GM21576 (cell line): ENCODE measurements around the gene ST7.
"Not testable (repeated sequence)": the region's sequence is repeated elsewhere in the genome, so short reads cannot be mapped to it uniquely, and the experiment has no call there.

Experiments used
- ATAC-seq: cut with Tn5 transposase; IDR thresholded peaks from one replicate; pipeline ENCODE4 v1.9.1; 2021; ENCODE audit warnings: mild to moderate bottlenecking, moderate library complexity; ENCODE audit not compliant: unreplicated experiment

Gene ST7

GRCh38 chr7:117212969-117213877 is 259.9 kb downstream of the ST7 start:
- peak; percentile 73 for ATAC-seq

DNA sequence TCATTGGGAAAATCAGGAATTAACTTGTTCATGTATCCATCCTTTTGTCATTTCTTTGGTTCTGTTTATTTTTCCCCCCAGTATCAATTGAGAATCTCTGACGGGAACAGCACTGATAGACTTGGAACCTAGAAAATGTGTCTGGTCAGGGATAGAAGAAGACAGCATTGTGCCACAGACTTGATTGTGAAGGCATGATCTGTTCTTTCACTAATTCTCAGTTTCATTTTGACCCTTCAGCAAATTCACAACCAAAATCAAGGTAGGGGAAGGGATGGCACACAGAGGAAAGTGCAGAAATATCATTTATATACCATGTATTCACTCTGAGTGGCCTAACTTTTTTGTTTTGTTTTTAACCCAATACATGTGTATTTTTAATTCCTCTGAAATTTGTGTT is 262.7 kb downstream of the ST7 start:
- ATAC-seq: no peak

- no peak for ATAC-seq
Measured at GRCh38 chr7:117216436-117217069, 263.3 kb downstream of the ST7 start.

DNA sequence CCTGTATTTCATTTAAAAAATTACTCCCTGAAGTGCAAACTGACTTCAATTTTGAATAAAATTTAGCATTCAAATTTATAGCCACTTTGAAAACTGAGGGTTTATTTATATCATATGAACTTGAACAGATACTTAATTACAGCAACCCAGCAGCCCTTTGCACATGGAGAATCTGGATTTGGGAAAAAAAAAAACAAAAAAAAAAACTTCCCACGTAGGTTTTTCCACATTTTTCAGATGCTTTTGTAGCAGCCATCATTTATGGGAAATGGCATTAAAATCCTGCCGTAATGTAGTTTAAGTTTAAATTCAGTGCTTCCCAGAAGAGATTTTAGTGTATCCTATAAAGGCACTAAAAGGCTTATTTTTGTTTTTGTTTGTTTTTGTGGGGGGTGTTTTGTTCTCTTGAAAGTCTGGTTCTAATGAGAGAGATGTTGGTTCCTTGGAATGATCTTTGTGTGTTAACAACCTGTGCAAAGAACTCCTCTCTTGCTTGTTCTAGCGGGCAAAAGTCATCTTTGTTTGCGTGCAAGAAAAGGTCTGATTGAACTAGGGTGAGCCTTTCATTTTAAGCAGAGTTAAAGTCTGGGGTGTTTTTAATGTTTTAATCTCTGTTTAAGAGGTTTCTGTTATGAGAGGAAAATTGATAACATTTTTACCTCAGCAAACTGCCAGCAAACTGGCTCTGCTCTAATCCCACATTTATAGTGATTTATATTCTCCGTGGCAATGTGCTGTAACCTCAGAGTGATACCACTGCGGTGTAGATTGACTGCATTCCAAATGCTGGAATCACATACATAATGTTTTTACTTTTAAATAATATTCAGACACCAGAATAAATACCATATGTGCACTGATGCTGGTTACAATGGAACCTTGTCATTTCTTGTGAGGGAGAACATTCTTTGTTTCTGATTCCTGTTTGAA is 264.1 kb downstream of the ST7 start:
- no peak for ATAC-seq

DNA sequence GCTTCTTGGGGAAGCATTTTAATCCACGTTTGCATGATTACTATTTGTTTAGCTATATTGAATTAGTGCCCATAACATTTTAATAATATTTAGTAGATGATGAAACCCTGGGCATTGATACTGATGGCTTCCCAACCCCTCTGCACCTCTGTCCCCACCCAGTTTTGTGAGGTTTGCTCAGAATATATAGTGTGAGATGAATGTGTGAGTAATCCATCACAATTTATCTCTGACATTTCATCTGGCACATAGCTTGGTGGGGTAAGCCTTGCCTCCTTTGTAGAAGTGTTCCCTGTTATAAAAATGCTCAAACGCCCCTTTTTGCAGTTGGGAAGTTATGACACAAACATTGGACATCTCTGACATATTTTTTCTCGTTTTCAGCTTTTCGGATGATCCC is 265.4 kb downstream of the ST7 start:
- no peak for ATAC-seq

DNA sequence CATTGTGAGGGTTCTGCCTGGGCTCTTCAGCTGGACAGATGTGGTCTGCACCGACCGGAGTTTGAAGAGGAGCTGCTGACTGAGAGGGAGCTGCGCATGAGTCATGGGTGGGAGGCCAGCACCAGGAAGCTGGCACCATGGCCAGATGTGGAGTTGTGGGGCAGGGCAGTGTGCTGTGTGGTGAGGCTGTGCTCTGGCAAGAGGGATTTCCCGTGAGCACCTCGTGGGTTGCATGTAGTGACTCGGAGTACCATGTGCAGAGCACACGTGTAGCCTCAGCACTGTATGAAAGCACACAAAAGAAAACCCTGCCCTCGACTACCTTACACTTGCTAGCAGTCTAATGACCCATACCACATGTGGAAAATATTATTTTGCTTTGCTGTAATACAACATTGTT is 266.2 kb downstream of the ST7 start:
- no peak for ATAC-seq

DNA sequence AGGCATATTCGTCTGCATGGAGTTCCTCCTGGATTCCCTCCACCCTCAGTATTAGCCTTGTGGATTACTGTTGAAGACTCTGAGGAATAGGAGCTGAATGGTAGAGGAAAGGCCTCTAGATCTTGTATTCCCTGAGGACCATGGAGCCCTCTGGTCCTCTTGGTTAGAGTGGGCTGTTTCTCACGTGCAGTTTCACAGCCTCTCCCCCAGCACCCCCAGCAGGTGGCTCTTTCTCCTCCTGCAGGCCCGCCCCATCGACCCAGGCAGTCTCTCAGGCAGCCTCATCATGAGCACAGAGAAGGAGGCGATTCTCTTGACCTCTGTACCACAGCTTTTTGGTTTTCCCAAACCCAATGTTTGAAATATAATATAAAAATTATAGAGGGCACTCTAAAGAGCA is 267.5 kb downstream of the ST7 start:
- ATAC-seq: no peak

- no peak for ATAC-seq
Measured at GRCh38 chr7:117225536-117225935, 272.2 kb downstream of the ST7 start.

GRCh38 chr7:117227091-117227490 is 273.8 kb downstream of the ST7 start:
- ATAC-seq: no peak

GRCh38 chr7:117229350-117229749 is 276.0 kb downstream of the ST7 start:
- no peak for ATAC-seq

- ATAC-seq: peak; percentile 68
Measured at GRCh38 chr7:117230276-117231046, 277.2 kb downstream of the ST7 start.

- ATAC-seq: no peak
Measured at GRCh38 chr7:117231047-117231359, 277.7 kb downstream of the ST7 start.

DNA sequence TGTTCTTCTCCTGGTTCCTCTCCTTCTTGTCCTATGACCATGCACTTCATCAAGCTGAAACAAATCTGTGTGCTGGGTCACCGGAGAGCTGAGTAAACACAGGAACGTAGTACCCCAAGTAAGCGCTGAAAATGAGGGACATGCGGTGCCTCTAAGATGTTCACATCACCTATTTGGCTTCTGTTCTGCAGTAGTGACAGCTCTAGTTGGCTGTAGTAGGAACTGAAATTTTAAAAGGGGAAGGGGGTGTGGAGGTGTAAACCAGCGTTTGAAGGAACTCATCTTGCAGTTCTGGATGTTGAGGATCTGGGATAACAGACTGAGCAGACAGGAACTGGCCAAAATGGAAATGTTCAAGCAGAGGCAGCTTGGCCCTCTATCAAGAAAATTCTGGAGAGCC is 284.3 kb downstream of the ST7 start:
- peak; percentile 55 for ATAC-seq

GRCh38 chr7:117238472-117238871 is 285.2 kb downstream of the ST7 start:
- no peak for ATAC-seq

DNA sequence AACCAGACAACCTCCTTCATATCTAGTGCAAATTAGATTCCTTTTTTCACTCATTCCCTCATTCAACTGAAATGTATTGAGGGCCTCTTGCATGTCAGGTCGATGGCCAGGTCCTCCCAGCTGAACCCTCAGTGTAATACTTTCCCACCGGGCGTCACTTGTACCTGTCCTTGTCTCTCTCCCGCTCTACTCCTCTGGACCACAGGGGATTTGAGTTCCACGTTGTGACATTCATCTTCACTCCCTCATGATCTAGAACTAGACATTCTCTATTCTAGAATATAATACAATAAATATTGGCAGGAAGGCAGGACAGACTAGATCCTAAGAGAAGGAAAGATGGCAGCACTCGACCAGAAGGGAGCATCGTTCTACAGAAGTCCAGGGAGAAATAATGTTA is 285.6 kb downstream of the ST7 start:
- no peak for ATAC-seq

DNA sequence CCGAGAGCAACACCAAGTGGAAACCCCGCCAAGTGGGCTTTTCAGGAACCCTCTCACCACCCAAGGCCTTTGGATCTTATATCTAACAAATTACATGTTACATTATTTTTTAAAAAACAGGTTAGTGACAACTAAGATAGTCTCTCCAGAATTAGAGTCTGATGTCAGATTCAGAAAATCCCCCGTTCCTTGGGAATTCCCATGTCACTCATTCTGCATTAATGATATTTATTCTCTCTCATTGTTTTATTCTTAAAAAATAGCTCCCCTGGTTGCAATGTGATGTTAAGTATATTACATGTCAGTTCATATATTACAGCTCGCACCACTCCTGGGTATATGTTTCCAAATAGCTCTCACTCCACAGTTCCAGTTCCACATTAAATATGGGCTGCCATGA is 287.8 kb downstream of the ST7 start:
- no peak for ATAC-seq

GRCh38 chr7:117243390-117243789 is 290.1 kb downstream of the ST7 start:
- ATAC-seq: no peak

DNA sequence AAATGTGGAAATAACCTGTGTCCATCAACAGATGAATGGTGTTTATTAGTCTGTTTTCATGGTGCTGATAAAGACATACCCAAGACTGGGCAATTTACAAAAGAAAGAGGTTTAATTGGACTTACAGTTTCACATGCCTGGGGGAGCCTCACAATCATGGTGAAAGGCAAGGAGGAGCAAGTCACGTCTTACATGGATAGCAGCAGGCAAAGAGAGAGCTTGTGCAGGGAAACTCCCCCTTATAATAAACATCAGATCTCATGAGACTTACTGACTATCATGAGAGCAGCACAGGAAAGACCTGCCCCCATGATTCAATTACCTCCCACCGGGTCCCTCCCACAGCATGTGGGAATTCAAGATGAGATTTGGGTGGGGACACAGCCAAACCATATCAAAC is 292.4 kb downstream of the ST7 start:
- ATAC-seq: not testable (repeated sequence)

GRCh38 chr7:117247809-117248208 is 294.5 kb downstream of the ST7 start:
- ATAC-seq: no peak

DNA sequence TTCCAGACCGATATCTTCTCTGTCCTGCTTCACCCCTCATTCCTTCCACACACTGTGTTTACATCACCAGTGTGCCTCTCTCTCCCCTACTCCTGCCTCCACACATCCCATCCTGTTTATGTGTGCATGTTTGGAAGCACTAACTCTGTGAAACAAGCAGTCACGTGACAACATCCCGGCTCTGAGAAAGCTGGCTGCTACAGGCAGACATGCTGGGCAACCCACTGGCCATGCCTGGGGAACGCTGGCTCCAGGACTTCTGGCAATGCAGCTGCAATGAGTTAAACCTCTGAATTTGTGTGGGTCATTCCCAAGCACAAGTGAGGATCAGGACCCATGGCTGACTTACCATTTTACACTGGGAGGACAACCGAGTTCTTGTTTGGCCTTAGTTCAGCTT is 295.5 kb downstream of the ST7 start:
- no peak for ATAC-seq

DNA sequence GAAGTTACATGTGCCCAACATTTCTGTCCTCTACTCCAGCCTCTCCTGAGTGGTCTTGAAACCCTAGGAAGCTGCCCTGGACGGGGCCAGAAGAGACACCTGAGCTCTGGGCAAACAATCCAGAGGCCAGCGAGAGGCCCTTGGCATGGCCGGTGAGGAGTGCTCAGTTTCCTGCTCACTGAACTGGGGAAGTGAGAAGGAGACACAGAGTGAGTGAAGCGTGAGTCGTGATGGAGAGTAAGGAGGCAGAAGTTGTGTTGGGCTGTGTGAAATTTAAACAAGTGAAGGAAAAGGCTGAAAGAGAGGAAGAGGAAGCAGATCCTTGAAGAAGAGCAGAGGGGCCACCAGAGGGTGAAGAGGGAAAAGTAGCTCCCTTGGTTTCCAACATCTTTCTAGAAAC is 296.4 kb downstream of the ST7 start:
- no peak for ATAC-seq
